HFF-Myc (cell line): ENCODE data around the gene ACTN3.

Source experiments
- DNase-seq: peaks from one replicate; pipeline ENCODE4 v3.0.0-alpha.2; 2011; ENCODE audit warnings: low read depth; ENCODE audit errors: extremely low read depth
- H3K4me3 ChIP-seq: replicated peaks from 2 replicates; pipeline ENCODE4 v1.5.1; 2011; ENCODE audit warnings: low read depth, mild to moderate bottlenecking, control low read depth, low read length
- CTCF ChIP-seq: IDR thresholded peaks from 2 replicates; pipeline ENCODE4 v1.5.1; 2012; ENCODE audit warnings: mild to moderate bottlenecking, low read depth, low read length, control low read depth; ENCODE audit errors: missing control alignments

ACTN3 gene

GRCh38 chr11:66607126-66607834, 60.6 kb downstream of the ACTN3 start:
- no peak for DNase-seq
- no peak for TF ChIP-seq CTCF

GRCh38 chr11:66609721-66610617, 63.3 kb downstream of the ACTN3 start:
- DNase-seq: no peak
- no peak for TF ChIP-seq CTCF
- no peak overlapping the region for H3K4me3 ChIP-seq

More at GRCh38 chr11:66607126-66607834, 60.6 kb downstream of the ACTN3 start:
- no peak overlapping the region for H3K4me3 ChIP-seq

GRCh38 chr11:66612458-66612857, 65.8 kb downstream of the ACTN3 start:
- no peak for TF ChIP-seq CTCF
- DNase-seq: no peak
- no peak overlapping the region for H3K4me3 ChIP-seq
